WTC11 (cell line): ENCODE data around the gene KRTAP5-3. TPM values are rescaled to one million over a fixed set of nuclear protein-coding genes. Genes with fewer than 3 reads are reported as not detected.

ENCODE experiments used
- ATAC-seq: fragments of 200-7000 bp; cut with Tn5 transposase; 2 replicates; pipeline ENCODE4 v1.10.0; 2021; ENCODE audit warnings: mild to moderate bottlenecking, moderate library complexity
- CTCF ChIA-PET: fragments of 300-600 bp; sonication (Branson Sonifier 250); formaldehyde crosslinking; loops from one replicate; lab custom pipeline; 2021; ENCODE audit warnings: antibody characterized with exemption; lab: Charles Lee
- POLR2A ChIA-PET: fragments of 350-600 bp; sonication (Branson Sonifier 250); formaldehyde crosslinking; loops from one replicate; lab custom pipeline; 2021; ENCODE audit warnings: antibody characterized with exemption; lab: Charles Lee
- DNase-seq: peaks from one replicate; pipeline ENCODE4 v3.0.0; 2021; ENCODE audit warnings: low spot score
- H3K27ac Mint-ChIP-seq: 2 replicates; pipeline ENCODE4 v1.8.0; 2021; ENCODE audit warnings: mixed read lengths
- H3K27me3 Mint-ChIP-seq: 2 replicates; pipeline ENCODE4 v1.8.0; 2021; ENCODE audit warnings: low read depth, mild to moderate bottlenecking, moderate library complexity, mixed read lengths
- H3K36me3 Mint-ChIP-seq: 2 replicates; pipeline ENCODE4 v1.8.0; 2021; ENCODE audit warnings: mixed read lengths
- H3K4me1 Mint-ChIP-seq: 2 replicates; pipeline ENCODE4 v1.8.0; 2022; ENCODE audit warnings: mixed read lengths
- H3K4me3 Mint-ChIP-seq: 2 replicates; pipeline ENCODE4 v1.8.0; 2021; ENCODE audit warnings: mild to moderate bottlenecking, moderate library complexity, mixed read lengths
- H3K9me3 Mint-ChIP-seq: 2 replicates; pipeline ENCODE4 v1.8.0; 2021; ENCODE audit warnings: mixed read lengths
- CREM ChIP-seq: sonication (generic); formaldehyde crosslinking; IDR thresholded peaks from 2 replicates; pipeline ENCODE4 v1.8.1; 2022; ENCODE audit warnings: mild to moderate bottlenecking, missing genetic modification reagents, moderate library complexity
- HMGA2 ChIP-seq: fragments of 250-450 bp; sonication (Bioruptor Pico); IDR thresholded peaks from 2 replicates; pipeline ENCODE4 v1.4.0; 2021; ENCODE audit warnings: mild to moderate bottlenecking, moderate library complexity
- JAZF1 ChIP-seq: fragments of 250-450 bp; sonication (Bioruptor Pico); IDR thresholded peaks from 2 replicates; pipeline ENCODE4 v1.9.0; 2021; ENCODE audit warnings: moderate library complexity, mild to moderate bottlenecking, inconsistent platforms
- KAT7 ChIP-seq: sonication (generic); formaldehyde crosslinking; IDR thresholded peaks from 2 replicates; pipeline ENCODE4 v1.8.1; 2023; ENCODE audit warnings: missing genetic modification reagents, mild to moderate bottlenecking, borderline replicate concordance
- RELA ChIP-seq: sonication (generic); formaldehyde crosslinking; IDR thresholded peaks from 2 replicates; pipeline ENCODE4 v1.8.1; 2022; ENCODE audit warnings: missing genetic modification reagents, mild to moderate bottlenecking, borderline replicate concordance
- SP1 ChIP-seq: sonication (generic); formaldehyde crosslinking; conservative IDR thresholded peaks from 2 replicates; pipeline ENCODE4 v1.8.1; 2022; ENCODE audit warnings: missing genetic modification reagents
- ZBTB21 ChIP-seq: sonication (generic); formaldehyde crosslinking; IDR thresholded peaks from 2 replicates; pipeline ENCODE4 v1.8.1; 2023; ENCODE audit warnings: mild to moderate bottlenecking, missing genetic modification reagents, borderline replicate concordance
- ZNF138 ChIP-seq: sonication (generic); formaldehyde crosslinking; conservative IDR thresholded peaks from 2 replicates; pipeline ENCODE4 v1.8.1; 2022; ENCODE audit warnings: mild to moderate bottlenecking, moderate library complexity, missing genetic modification reagents
- ZNF671 ChIP-seq: fragments of 250-450 bp; sonication (Bioruptor Pico); IDR thresholded peaks from 2 replicates; pipeline ENCODE4 v1.8.0; 2021; ENCODE audit warnings: mild to moderate bottlenecking
- total RNA-seq: library from RNA; stranded (reverse); gene quantifications from 3 replicates; pipeline ENCODE4 v1.2.3, GENCODE V29; 2021
- TF ChIP-seq, protein P1 (sequence below): sonication (generic); formaldehyde crosslinking; conservative IDR thresholded peaks from 2 replicates; pipeline ENCODE4 v1.8.1; 2022; ENCODE audit warnings: mild to moderate bottlenecking, missing genetic modification reagents
- TF ChIP-seq, protein P2 (sequence below): sonication (generic); formaldehyde crosslinking; IDR thresholded peaks from 2 replicates; pipeline ENCODE4 v1.8.0; 2023; ENCODE audit warnings: mild to moderate bottlenecking, missing genetic modification reagents
- TF ChIP-seq, protein P3 (sequence below): sonication (generic); formaldehyde crosslinking; IDR thresholded peaks from 2 replicates; pipeline ENCODE4 v1.8.0; 2022; ENCODE audit warnings: mild to moderate bottlenecking, missing genetic modification reagents

KRTAP5-3 gene
- total RNA-seq, 1 experiment from 2014 or later, result not detected

DNA sequence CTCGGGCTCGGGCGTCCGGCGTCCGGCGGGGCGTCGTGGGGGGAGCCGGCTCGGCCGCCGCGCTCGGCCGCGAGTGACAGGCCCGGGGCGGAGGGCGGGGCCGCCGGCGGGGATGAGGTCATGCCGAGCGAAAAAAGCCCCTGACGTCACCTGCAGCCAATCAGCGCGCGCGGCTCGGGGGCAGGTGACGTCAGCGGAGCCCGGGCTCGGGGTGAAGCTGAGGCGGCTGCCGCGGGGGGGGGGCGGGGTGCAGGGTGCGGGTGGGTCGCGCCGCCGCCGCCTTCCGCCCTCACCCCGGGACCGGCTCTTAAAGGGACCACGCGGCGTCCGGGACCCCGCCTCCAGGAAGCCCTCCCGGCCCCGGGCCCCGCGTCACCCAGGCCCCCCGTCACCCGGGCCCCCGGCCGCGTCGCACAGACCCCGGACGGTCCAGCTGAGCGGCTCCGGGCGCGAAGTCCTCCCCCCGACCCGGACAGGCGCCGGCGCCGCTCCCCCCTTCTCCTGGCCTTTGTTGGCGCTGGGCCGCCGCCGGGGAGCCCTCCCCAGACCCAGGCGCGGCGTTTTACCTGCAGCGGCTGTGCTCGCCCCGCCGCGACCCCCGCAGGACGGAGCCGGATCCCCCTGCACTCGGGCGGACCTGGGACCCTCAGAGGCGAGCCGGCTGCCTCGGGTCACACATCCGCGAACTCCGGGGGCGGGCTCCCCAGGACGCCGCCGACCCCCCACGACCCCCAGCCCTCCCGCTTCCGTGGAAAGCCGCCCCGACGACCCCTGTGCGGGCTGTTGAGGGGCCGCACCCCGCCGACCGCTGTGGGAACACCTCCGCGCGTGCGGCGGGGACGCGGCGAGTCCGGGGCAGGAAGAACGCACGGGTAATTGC is 35.8 kb downstream of the KRTAP5-3 start, which contains the start of gene DUSP8 (continued):
- peak; percentile 89; the same call in 1 of the 2 replicates for TF ChIP-seq ZBTB21 (CRISPR knock-in tag)
- TF ChIP-seq, all 79 proteins: peak for 4

DNA sequence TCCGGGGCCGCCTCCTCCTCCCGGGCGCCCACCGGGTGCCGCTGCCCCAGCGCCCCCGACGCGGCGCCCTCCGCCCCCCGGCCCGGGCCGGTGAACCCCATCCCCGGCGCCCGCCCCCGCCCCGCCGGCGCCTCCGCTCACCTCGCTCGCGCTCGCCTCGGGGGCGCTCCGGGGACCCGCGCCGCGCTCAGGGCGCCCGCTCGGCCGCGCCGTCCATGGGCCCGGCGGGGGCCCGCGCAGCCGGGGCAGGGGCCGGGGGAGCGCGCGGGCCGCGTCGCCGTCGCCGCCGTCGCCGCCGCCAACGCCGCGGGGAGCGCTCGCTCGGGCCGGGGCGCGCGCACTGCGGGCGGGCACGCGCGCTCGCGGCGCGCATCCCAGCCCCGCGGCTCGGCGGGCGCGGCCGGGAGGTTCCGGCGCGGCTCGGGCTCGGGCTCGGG is 36.5 kb downstream of the KRTAP5-3 start:
- ATAC-seq, result no peak
- DNase-seq, result no peak
- ChIA-PET POLR2A (no interaction called here), CTCF (interaction anchor here (1.0 to 14.8 kb wide), 3 partner anchors 14 to 26 kb away, joined by 3 to 457 read pairs (median 57); no protein-coding TSS in a partner anchor)
- Mint-ChIP-seq H3K27me3 (peaks cover 61% of the 10 kb centered on the region), H3K4me3 (no peak overlapping the region), H3K9me3 (no peaks in the 10 kb centered on the region), H3K36me3 (no peaks in the 10 kb centered on the region), H3K27ac (no peak overlapping the region), H3K4me1 (peaks cover 13% of the 10 kb centered on the region)
- TF ChIP-seq CREM (CRISPR knock-in tag) (no peak), RELA (CRISPR knock-in tag) (no peak), ZNF671 (CRISPR knock-in tag) (no peak), JAZF1 (CRISPR knock-in tag) (no peak), HMGA2 (CRISPR knock-in tag) (no peak), KAT7 (CRISPR knock-in tag) (no peak), ZNF138 (CRISPR knock-in tag) (no peak)
- TF ChIP-seq, protein P1, sequence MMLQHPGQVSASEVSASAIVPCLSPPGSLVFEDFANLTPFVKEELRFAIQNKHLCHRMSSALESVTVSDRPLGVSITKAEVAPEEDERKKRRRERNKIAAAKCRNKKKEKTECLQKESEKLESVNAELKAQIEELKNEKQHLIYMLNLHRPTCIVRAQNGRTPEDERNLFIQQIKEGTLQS (CRISPR knock-in tag), result no peak

DNA sequence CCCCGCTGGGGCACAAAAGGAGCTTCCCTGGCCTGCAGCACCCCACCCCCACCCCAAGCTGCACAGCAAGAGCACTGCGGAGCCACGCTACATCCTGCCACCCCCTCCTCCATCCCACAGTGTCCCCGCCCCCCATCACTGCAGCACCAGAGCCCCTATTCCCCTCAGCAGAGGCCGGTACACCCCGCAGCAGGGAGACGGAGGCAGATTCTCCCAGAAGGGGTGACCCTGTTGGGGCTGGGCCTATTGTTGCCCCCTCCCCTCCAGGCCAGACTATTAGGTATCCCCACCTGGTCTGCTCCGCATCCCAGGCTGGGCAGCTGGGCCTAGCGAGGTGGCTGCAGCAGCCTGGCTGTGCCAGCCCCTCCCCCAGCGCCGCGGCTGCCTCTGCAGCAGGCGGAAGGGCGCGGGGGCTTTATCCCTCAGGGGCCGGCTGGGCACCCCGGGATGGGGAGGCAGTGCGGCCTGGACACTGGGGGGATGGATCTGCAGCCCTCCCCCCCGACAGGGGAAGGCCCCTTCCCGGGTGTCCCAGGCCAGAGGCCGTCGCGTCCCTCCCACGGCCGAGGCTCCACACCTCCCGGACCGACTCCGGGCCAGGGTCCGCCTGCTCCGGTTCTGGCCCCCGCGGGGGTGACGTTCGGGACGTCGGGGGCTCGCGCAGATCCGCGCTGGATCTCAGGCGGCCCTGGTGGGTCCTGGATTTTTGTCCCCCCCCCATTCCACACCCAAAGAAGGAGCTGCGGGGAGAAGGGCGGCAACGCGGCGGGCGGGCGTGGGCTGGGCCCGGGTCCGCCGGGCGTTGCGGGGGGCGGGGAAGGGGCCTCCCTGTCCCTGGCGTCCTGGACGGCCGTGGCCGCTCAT is 37.1 kb downstream of the KRTAP5-3 start:
- peak; percentile 13; the same call in 1 of the 2 replicates for ATAC-seq
- H3K27me3 Mint-ChIP-seq, result peaks cover 59% of the 10 kb centered on the region
- H3K27ac Mint-ChIP-seq, result no peak overlapping the region
- ChIA-PET POLR2A (interaction anchor here (0.6 kb wide), 1 partner anchor 25 kb away, joined by 4 read pairs; no protein-coding TSS in a partner anchor), CTCF (interaction anchor here (5.3 to 14.8 kb wide), 2 partner anchors 25 kb away, joined by 57 to 457 read pairs; no protein-coding TSS in a partner anchor)
- no peaks in the 10 kb centered on the region for H3K9me3 Mint-ChIP-seq
- TF ChIP-seq, protein P2, sequence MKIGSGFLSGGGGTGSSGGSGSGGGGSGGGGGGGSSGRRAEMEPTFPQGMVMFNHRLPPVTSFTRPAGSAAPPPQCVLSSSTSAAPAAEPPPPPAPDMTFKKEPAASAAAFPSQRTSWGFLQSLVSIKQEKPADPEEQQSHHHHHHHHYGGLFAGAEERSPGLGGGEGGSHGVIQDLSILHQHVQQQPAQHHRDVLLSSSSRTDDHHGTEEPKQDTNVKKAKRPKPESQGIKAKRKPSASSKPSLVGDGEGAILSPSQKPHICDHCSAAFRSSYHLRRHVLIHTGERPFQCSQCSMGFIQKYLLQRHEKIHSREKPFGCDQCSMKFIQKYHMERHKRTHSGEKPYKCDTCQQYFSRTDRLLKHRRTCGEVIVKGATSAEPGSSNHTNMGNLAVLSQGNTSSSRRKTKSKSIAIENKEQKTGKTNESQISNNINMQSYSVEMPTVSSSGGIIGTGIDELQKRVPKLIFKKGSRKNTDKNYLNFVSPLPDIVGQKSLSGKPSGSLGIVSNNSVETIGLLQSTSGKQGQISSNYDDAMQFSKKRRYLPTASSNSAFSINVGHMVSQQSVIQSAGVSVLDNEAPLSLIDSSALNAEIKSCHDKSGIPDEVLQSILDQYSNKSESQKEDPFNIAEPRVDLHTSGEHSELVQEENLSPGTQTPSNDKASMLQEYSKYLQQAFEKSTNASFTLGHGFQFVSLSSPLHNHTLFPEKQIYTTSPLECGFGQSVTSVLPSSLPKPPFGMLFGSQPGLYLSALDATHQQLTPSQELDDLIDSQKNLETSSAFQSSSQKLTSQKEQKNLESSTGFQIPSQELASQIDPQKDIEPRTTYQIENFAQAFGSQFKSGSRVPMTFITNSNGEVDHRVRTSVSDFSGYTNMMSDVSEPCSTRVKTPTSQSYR (CRISPR knock-in tag), result peak; percentile 77; the same call in 1 of the 2 replicates
- 0 out of 2 replicates have a peak, but pooled peaks have one; percentile 16 for TF ChIP-seq SP1 (CRISPR knock-in tag)
- TF ChIP-seq, protein P3, sequence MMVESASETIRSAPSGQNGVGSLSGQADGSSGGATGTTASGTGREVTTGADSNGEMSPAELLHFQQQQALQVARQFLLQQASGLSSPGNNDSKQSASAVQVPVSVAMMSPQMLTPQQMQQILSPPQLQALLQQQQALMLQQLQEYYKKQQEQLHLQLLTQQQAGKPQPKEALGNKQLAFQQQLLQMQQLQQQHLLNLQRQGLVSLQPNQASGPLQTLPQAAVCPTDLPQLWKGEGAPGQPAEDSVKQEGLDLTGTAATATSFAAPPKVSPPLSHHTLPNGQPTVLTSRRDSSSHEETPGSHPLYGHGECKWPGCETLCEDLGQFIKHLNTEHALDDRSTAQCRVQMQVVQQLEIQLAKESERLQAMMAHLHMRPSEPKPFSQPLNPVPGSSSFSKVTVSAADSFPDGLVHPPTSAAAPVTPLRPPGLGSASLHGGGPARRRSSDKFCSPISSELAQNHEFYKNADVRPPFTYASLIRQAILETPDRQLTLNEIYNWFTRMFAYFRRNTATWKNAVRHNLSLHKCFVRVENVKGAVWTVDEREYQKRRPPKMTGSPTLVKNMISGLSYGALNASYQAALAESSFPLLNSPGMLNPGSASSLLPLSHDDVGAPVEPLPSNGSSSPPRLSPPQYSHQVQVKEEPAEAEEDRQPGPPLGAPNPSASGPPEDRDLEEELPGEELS (CRISPR knock-in tag), result no peak
- TF ChIP-seq, all 79 proteins: peak for 2
- Mint-ChIP-seq H3K4me3 (peak overlapping the region; percentile 38; the same call in 1 of the 2 replicates), H3K36me3 (no peaks in the 10 kb centered on the region), H3K4me1 (peaks cover 13% of the 10 kb centered on the region)
- no peak for DNase-seq
